Mucosa of gallbladder (tissue), 1 donor: ENCODE data around the gene ADRA2B. TPM values are rescaled to one million over a fixed set of nuclear protein-coding genes. Genes with fewer than 3 reads are reported as not detected.
"Not testable (repeated sequence)": the region's sequence is repeated elsewhere in the genome, so short reads cannot be mapped to it uniquely, and the experiment has no call there.

ENCODE experiments used
- DNase-seq: peaks from one replicate; pipeline ENCODE4 v3.0.0-alpha.2; 2020; ENCODE audit warnings: low spot score
- total RNA-seq: library from RNA; stranded (reverse); gene quantifications from one replicate; pipeline ENCODE4 v1.2.1, GENCODE V29; 2021
- donor health status: DM: no; HTN: no; CAD: no.

Gene ADRA2B
- total RNA-seq, result 0.95 TPM

GRCh38 chr2:96116424-96116878 lies at the start of gene ADRA2B:
TSS of gene ADRA2B (minus strand) at chr2:96116571. CDS start at chr2:96116149, 422 bp downstream.
- peak; percentile 67 for DNase-seq

- no peak for DNase-seq
These were observed 48.3 kb upstream of the ADRA2B start for GRCh38 chr2:96164459-96165184.

GRCh38 chr2:96163768-96164429 lies 47.5 kb upstream of the ADRA2B start:
- no peak for DNase-seq

- DNase-seq, result no peak
These were observed 47.0 kb upstream of the ADRA2B start for GRCh38 chr2:96163415-96163767.

DNA sequence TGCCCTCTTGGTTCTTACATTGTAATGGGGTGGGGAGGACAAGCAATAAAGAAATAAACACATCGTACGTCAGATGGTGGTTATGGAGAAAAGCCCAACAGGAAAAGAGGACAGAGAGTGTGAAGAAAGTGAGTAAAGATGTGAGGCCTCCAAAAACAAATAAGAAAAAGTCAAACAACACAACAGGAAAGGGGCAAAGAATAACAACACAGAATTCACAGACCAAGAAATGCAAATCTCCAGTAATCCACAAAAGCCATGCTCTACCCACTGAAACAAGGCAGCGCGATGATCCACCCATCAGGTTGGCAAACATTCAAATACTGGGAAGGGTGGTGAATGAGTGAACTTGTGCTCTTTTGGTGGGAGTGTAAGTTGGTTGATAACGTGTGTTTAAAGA lies 45.5 kb upstream of the ADRA2B start:
- no peak for DNase-seq

DNA sequence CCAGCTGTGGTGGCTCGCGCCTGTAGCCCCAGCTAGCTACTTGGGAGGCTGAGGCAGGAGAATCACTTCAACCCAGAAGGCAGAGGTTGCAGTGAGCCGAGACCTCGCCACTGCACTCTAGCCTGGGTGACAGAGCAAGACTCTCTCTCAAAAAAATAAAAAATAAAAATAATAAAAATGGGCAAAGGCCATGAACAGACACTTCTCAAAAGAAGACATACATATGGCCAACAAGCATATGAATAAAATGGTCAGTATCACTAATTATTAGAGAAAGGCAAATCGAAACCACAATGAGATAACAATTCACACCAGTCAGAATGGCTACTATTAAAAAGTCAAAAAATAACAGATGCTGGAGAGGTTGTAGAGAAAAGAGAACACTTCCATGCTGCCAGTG lies 44.0 kb upstream of the ADRA2B start:
- DNase-seq, result not testable (repeated sequence)

DNA sequence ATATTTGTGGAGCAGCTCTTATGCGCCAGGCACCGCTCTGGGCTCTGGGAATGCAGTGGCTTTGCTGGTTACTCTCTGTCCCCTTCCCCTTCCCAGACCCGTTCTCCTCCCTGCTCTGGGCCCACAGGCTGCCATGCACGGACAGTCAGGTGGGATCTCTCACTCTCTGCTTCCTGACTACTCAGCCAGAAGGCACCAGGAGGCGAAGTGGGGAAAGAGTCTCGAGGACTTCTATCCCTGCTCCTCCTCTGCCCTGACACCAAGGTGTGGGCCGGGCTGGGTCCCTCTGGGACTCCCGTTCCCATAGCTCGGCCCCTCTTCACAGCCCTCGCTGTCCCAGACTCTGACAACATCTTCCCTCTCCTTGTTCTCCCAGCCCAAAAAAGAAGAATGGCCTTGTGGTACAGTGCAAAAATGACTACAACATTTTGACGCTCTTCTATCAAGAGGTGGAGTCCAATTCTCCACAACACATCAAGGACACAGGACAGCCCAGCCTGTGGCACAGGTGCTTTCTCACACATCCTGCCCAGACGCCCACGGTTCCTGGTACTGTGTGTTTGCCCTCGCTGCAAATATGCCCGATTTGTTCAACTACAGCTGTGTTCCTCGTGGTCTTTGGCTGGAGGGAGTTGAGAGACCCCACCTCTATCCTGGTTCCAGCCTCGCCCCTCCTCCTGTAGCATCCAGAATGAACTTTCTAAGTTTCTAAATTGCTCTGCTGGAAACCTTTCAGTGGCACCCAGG lies 42.9 kb upstream of the ADRA2B start:
- DNase-seq, result no peak

GRCh38 chr2:96158554-96158940 lies 42.2 kb upstream of the ADRA2B start:
- DNase-seq, result no peak

GRCh38 chr2:96157649-96158553 lies 41.5 kb upstream of the ADRA2B start:
- DNase-seq, result no peak

- no peak for DNase-seq
These were observed 40.7 kb upstream of the ADRA2B start for GRCh38 chr2:96156926-96157648.

- DNase-seq, result no peak
These were observed 39.8 kb upstream of the ADRA2B start for GRCh38 chr2:96156011-96156820.

DNA sequence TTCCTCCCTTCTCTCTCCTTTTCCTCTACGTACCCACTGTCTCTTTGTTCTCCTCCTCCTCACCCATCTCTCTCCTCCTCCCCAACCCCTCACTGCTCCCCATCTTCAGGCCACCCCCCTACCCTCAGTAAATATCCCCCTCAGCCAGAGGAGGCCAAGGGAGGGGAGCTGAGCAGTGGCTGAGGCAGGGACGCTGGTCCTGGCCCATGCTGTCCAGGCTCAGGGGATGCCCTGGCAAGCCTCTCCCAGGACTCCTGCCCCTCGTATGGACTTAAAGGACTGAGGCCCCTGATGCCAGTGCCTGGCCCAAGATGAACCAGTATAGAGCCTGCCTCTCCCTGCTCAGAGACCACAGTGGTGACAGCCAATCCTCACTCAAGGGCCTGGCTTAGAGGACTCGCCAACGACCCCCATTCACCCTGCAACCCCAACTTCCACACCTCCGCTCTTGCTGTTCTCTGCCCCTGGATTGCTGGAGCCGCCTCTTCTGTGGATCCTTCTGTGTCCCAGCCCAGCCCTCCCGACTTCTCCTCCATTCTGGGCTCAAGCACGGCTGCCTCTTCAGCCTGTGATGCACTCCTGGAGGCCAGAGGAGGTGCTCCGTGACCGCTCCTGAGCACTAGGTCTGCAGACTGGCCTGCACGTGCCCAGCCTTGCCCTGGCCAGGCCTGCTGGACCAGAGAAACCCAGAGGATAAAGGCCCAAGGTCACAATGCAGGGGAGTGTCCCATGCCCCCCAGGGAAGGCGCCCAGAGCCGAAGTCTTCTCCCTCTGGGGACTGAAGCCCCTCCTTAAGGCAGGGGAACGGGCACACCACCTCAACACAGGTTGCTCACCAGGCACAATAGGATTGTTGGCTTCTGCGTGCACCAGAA lies 38.4 kb upstream of the ADRA2B start:
- DNase-seq, result no peak

DNA sequence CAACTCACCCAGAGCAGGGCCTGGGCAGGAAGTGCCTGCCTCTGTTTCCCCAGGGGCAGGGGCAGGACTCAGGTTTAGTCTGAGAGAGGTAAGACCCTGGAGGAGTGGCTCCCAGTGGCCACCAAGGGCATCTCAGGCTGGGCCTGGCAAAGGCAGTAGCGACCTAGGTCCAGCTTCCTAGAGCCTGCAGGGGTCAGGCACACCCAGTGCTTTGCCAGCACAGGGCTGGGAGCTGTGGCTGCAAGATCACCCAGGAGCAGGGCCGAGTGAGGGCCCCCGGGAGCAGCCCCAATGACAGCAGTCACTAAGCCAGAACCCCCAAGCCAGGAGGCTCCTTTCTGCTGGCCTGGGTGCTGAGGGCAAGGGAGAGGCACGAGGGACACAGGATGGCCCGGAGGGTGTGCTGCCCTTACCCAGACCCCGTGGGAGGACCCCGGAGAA lies 37.6 kb upstream of the ADRA2B start:
- no peak for DNase-seq

GRCh38 chr2:96153291-96153713 lies 36.9 kb upstream of the ADRA2B start:
- no peak for DNase-seq

- DNase-seq, result no peak
These were observed 36.2 kb upstream of the ADRA2B start for GRCh38 chr2:96152304-96153161.

- no peak for DNase-seq
These were observed 35.4 kb upstream of the ADRA2B start for GRCh38 chr2:96151595-96152303.
